Activated gamma-delta T cell treated with anti-CD3 and anti-CD28 coated beads, Interleukin-2, amount 50 U/mL, for 16 hours (primary cell): ENCODE results near the gene PDIK1L.

Experiments
- DNase-seq: peaks from one replicate; pipeline ENCODE4 v3.0.0-alpha.2; 2020; ENCODE audit warnings: low read depth

The PDIK1L gene

GRCh38 chr1:26155370-26156284 is 44.0 kb downstream of the PDIK1L start:
- DNase-seq, result no peak

- no peak for DNase-seq
Observed at GRCh38 chr1:26156285-26157038, 44.8 kb downstream of the PDIK1L start.

GRCh38 chr1:26158271-26158907 is 46.8 kb downstream of the PDIK1L start:
- no peak for DNase-seq

- DNase-seq, result no peak
Observed at GRCh38 chr1:26158908-26159742, 47.5 kb downstream of the PDIK1L start, which contains the start of gene FAM110D. Gene FAM110D, plus strand, starts transcription at chr1:26159079. Its CDS starts 2,213 bp downstream, at chr1:26161292.

- no peak for DNase-seq
Observed at GRCh38 chr1:26159743-26160039, 48.1 kb downstream of the PDIK1L start.

GRCh38 chr1:26160527-26161414 is 49.1 kb downstream of the PDIK1L start:
- DNase-seq, result no peak

- DNase-seq, result no peak
Observed at GRCh38 chr1:26161415-26162219, 50.0 kb downstream of the PDIK1L start.

GRCh38 chr1:26162220-26162709 is 50.6 kb downstream of the PDIK1L start:
- DNase-seq, result no peak

GRCh38 chr1:26163684-26164035 is 52.0 kb downstream of the PDIK1L start:
- DNase-seq, result no peak

- DNase-seq, result no peak
Observed at GRCh38 chr1:26164036-26164860, 52.6 kb downstream of the PDIK1L start.

GRCh38 chr1:26164861-26165842 is 53.5 kb downstream of the PDIK1L start:
- no peak for DNase-seq

GRCh38 chr1:26166719-26167281 is 55.2 kb downstream of the PDIK1L start:
- DNase-seq, result no peak

GRCh38 chr1:26168410-26169197 is 57.0 kb downstream of the PDIK1L start, which contains the start of gene C1orf232:
Gene C1orf232, minus strand, starts transcription at chr1:26168963. Its CDS starts 464 bp downstream, at chr1:26168499.
- DNase-seq, result no peak

GRCh38 chr1:26169198-26169554 is 57.6 kb downstream of the PDIK1L start:
- DNase-seq, result no peak

GRCh38 chr1:26169669-26170471 is 58.2 kb downstream of the PDIK1L start, which contains the start of gene ZNF593:
Gene ZNF593, plus strand, starts transcription at chr1:26169908. Its CDS starts 76 bp downstream, at chr1:26169984.
- DNase-seq, result peak; percentile 79

- no peak for DNase-seq
Observed at GRCh38 chr1:26170472-26170821, 58.8 kb downstream of the PDIK1L start.
